ENCODE measurements around the gene ACY1.

ACY1 gene

GRCh38 chr3:51966486-51966885 is 16.8 kb upstream of the ACY1 start:
- DNase-seq = no peak

GRCh38 chr3:51966922-51967383 is 16.4 kb upstream of the ACY1 start:
- peak; percentile 10 for DNase-seq

GRCh38 chr3:51967384-51968169 is 15.8 kb upstream of the ACY1 start, which contains the start of gene PCBP4:
Gene PCBP4 (minus strand): TSS chr3:51967454. CDS start chr3:51961240, 6,214 bp downstream.
- peak; percentile 29 for DNase-seq

- no peak for DNase-seq
Observed at GRCh38 chr3:51968170-51968775, 15.1 kb upstream of the ACY1 start.

GRCh38 chr3:51968883-51969678 is 14.3 kb upstream of the ACY1 start:
- DNase-seq = no peak

GRCh38 chr3:51969841-51970240 is 13.5 kb upstream of the ACY1 start:
- no peak for DNase-seq

GRCh38 chr3:51970606-51971300 is 12.6 kb upstream of the ACY1 start:
- DNase-seq = no peak

GRCh38 chr3:51971350-51971749 is 12.0 kb upstream of the ACY1 start:
- no peak for DNase-seq

- no peak for DNase-seq
Observed at GRCh38 chr3:51974277-51974962, 8.9 kb upstream of the ACY1 start.

- DNase-seq = peak; percentile 71
Observed at GRCh38 chr3:51974963-51975851, 8.1 kb upstream of the ACY1 start, which contains the start of gene ABHD14A. Gene ABHD14A (plus strand): TSS chr3:51975064. CDS start chr3:51975136, 72 bp downstream.

- no peak for DNase-seq
Observed at GRCh38 chr3:51975852-51976549, 7.3 kb upstream of the ACY1 start.

GRCh38 chr3:51977446-51978142 is 5.7 kb upstream of the ACY1 start:
- peak; percentile 28 for DNase-seq

- no peak for DNase-seq
Observed at GRCh38 chr3:51978143-51978502, 5.2 kb upstream of the ACY1 start.

GRCh38 chr3:51980253-51980652 is 3.1 kb upstream of the ACY1 start:
- no peak for DNase-seq

- no peak for DNase-seq
Observed at GRCh38 chr3:51982352-51982837, 940 bp upstream of the ACY1 start.

- no peak for DNase-seq
Observed at GRCh38 chr3:51983578-51984268, 388 bp downstream of the ACY1 start.

GRCh38 chr3:51984269-51984647 is 923 bp downstream of the ACY1 start:
- DNase-seq = no peak

GRCh38 chr3:51985063-51985462 is 1.7 kb downstream of the ACY1 start:
- no peak for DNase-seq

Data from activated effector memory CD4-positive, alpha-beta T cell treated with Interleukin-2 at 50 U/mL for 16 hours (primary cell).